ENCODE measurements around the gene CRNKL1.
A peak's percentile ranks its signal among the peaks of the same experiment; 100 is the strongest.

The CRNKL1 gene

DNA sequence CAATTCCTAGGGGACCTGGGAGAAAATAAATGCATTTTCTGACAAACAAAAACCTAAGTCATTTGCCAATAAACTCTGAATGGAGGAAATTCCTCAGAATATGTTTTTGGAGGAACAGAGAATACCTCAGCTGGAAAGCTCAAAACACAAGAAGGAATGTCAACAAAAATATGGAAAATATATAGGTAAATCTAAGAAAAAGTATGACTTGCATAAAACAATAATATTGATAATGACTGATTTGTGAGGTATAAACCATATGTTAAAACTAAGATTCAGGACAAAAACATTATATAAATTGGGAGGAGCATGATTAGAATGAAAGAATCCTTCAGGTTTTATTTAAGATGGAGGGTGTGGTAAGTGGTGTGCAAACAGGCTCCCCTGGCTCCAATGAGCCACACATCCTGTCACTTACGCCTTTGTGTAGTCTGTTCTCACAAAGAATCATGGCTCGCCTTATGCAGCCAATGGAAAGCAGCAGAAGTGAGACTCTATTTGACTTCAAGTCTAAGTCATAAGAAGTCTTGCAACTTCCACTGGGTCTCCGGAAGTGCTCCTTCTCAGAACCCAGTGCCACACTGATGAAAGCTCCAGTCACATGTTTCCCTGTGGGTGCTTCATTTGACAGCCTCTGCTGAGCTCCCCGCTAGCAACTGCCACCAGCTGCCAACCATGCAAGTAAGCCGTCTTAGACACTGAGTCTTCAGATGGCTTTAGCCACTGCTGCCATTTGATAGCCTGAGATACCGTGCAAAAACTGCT lies 8.2 kb upstream of the CRNKL1 start:
- no peak for DNase-seq

DNA sequence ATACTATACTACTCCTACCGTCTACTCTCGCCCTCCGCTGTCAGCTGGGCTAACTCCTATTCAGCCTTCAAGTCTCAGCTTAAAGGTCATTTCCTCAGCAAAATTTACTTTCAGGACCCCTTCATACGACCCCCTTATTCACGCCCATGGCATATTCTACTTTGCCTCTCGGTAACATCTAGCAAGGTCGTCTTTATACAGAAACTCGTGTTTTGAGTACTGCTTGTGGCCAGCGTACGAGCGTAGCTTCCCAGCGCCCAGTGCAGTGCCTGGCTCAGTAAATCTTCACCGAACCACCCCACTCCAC lies 546 bp downstream of the CRNKL1 start:
- no peak for DNase-seq

DNA sequence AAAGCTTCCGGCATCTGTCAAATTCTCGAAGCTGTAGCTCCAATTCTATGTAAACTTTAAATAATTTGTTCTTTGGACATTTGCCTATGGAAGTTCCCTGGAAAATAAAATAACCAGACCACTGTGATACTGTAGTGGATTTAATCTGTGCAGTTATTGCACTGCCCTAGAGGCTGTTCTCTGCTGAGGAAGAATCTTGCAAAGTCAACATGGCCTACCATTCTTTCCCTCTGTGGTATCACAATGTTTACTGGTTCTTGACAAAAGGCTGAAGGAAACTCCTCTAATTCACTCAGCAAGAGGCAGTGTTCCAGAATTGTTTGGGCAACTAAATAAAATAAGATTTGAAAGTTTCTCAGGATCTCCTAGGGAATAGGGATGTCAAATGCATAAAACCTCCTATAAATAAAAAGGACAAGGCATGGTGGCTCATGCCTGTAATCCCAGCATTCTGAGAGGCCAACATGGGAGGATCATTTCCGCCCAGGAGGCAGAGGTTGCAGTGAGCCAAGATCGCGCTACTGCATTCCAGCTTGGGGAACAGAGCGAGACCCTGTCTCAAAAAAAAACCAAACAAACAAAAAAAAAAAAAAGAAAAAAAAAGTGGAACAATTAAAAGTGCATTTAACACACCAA lies 12.4 kb downstream of the CRNKL1 start:
- no peak for DNase-seq

DNA sequence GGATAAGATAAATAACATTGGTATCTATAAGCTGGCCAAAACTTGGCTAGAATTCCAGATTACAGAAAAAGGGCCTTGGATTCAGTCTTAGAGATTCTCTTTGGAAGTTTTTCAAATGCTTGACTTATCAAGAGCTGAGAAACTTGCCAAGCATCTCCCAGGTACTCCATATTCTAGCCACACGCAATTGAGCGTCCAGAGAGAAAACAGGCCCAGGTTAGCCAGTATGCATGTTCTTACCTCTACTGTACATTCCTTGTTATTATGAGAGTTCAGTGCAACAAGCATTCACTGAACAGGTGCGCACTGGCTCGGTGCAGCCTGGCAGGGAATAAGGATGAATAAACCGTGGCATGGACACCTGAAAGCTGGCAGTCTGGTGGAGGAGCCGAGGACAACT lies 13.7 kb downstream of the CRNKL1 start:
- DNase-seq, result no peak

DNA sequence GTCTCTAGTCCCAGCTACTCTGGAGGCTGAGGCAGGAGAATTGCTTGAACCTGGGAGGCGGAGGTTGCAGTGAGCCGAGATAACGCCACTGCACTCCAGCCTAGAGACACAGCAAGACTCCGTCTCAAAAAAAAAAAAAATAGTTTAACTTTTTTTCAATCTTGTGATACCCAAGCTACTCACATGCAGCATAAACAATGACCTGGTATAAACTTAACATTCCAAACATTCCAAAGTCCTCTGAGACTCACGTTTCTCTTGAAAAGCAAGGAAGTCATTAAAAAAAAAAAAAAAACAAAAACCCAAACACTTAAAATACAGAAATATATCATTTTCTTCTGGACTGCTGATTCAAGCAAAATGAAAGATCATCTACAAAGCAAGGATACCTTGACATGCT lies 14.3 kb downstream of the CRNKL1 start:
- DNase-seq, result peak; percentile 31

DNA sequence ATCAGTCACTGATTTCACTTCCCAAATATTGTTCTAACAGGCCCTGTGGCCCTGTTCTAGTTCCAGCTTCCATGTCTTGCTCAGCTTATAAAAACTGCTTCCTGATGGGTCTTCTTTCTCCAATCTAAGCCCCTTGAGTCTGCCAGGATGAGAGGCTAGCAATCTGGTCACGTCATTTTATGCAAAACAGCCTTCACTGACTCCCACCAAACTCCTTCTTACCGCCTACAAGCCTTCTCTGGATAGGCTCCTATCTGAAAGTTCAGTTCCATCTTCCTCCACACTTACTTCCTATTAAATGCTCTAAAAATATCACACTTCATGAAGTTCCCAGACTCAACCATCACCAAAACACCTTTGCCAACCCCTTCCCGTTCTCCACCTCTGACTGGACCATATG lies 15.5 kb downstream of the CRNKL1 start:
- no peak for DNase-seq

DNA sequence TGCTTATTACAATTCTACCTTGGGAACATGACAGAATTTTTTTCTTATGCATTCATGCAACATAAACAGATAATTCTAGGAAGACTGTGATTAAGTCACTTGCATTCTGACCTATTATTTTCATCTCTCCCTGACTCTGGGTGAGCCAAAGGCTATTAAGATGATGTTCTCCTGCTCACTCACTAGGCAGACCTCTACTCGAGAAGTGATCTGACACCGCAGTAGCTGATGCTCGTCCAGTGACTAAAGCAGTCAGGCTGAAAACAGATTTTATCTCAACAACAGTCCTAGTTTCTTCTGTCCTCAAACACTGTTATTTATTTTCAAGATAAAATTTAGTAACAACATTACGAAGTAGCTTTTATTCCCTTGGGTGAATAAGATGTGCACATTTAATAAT lies 17.8 kb downstream of the CRNKL1 start:
- DNase-seq, result no peak

DNA sequence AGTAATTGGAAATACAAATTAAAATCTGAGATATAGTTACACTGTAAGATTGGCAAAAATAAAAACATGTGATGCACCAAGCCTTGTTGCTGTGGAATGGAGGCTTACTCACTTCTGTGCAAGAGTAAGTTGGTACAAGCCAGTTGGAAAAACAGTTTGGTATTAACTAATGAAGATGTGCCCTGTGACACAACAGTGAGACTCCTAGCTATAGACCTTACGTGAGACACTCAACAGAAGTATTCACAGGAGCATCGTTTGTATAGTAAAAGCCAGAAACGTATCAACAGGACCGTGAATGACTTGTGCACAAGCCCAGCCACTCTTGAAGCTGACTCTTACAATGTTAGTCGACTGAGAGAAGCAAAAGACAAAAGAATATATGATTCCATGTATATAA lies 20.5 kb downstream of the CRNKL1 start:
- no peak for DNase-seq

DNA sequence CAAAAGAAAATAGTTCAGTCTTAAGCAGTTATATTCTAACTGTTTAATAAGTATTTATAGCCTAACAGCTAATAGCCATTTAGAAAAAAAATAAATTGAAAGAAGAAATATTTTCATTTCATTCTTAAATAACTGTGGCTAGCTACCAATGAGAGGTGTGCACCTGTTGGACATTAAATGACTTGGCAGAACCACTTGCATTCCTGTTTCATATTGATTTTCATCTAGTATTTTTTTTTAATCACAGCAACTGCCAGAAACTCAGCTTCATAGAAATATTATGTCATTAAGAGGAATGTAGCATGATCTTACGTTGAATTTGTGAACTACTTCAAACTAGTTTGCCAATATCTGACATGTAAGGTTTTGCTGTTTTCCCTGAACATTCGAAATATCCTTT lies 25.0 kb downstream of the CRNKL1 start:
- no peak for DNase-seq

DNA sequence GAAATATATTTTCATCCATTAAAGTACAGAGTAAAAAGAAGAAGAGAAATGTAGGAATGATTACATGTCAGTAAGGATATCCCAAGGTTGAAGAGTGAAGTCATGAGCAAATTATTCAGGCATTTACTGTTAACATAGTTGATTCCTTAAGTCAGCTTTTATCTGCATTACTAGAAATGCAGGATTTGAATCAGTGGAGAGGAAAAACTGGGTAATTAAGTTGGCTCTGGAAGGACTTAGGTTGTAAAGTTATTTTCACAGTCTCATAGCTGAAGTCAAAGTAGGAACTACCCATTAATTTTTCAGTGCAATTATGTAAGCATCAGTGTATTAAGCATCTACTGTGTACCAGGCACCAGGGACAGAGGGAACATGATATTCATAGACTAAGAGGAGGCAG lies 27.3 kb downstream of the CRNKL1 start:
- DNase-seq, result peak; percentile 74

DNA sequence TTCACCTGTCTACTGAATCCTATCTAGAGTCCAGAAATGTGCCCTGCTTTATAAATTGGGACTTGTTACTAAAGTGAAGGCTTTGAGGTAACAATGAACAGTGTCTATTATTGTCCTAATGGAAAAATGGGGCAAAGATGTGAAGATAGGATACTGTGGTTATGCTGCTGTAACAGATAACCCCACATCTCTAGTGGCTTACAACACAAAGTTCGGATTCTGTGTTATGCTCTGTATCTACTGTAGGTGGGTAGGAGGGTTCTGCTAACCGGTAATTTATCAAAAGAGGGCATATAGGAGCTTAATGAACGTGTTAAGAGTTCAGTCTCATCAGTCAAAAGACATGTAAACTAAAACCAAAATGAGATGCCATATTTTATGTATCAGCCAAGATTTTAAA lies 28.9 kb downstream of the CRNKL1 start:
- no peak for DNase-seq

DNA sequence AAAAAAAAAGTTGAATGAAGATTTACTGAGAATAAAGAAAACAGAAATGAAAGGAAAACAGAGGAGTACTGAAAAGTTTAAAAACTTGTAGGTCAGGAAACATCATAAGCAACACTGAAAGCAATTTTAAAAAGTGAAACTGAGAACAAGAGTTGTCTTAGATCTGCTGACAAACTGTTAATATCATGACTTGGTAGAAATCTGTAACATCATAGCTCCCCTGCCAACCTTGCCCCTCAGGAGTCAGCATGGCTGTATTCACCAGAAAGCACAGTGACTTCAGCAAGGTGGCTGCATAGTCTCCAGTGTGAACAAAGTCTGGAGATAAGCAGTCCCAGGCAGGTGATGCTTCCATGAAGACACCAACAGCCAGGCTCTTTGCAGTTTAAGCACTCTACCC lies 29.8 kb downstream of the CRNKL1 start:
- DNase-seq, result no peak

DNA sequence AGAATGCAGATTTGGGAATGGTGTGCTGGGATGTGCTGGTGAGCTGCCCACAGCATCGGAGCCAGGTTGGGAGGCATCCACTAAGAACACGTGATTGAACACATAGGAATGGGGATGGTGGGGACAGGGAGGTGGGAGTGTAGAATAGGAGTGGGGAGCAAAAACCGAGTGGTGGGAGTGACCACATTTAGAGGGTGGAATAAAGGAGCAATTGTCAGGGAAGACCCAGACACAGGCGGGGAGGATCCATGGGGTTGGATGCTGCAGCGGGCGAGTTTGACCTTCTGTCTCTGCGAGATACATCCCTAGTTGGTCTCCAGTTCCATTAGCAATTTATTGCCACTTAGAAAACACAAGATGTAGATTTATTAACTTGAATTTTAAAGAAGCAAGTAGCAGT lies 30.4 kb downstream of the CRNKL1 start:
- DNase-seq, result no peak

DNA sequence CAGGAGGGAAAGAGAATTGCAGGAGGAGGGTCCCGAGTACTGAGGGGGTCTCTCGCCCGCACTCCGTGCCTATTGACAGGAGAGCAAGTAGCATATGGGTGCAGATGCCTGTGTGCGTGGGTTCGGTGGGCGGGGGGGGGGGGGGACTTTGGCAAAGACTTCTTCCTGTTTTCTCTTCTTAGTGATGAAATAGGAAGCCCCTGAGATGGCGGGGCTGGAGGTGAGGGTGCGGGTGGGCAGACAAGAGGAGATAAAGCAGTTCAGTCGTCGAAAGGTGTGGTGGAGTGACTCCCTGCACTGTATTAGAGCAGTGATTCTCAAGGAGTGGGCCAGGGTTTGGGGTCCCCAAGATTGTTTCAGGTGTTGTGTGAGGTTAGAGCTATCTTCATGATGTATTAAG lies 31.4 kb downstream of the CRNKL1 start:
- no peak for DNase-seq

DNA sequence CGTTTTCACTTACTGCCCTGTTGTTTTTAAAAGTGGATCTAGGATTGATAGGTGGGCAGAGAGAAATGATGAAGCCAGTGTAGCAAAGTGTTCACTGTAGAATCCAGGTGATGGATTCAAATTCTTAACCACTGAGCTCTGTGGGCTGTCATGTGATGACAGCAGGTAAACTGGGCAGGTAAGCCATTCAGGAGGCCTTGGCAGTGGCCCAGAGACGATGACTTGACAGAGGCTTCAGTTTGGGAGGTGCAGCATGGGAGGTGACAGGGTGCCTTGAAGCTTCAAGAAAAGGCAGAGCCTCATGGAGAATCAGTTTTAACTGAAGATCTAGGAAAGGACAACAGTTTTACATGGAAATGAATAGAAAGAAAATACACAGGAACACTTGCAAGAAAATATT lies 33.1 kb downstream of the CRNKL1 start:
- DNase-seq, result no peak

DNA sequence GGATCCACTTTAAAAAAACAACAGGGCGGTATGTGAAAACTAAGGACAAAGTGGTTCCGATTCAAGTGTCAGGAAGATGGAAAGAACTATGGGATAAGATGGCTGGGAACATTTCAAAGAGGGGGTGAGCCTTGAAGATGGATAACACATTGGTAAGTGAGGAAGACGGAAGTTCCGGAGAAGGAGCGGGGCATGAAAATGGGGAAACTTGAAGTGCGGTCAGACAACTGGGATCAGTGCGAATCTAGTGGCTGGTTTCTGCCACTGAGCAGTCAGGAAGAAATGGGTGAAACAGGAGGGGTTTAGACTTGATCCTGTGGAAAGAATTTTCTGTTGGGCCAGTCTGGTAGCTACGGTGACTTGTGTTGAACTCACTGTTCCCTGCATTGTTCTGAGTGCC lies 33.9 kb downstream of the CRNKL1 start:
- no peak for DNase-seq

DNA sequence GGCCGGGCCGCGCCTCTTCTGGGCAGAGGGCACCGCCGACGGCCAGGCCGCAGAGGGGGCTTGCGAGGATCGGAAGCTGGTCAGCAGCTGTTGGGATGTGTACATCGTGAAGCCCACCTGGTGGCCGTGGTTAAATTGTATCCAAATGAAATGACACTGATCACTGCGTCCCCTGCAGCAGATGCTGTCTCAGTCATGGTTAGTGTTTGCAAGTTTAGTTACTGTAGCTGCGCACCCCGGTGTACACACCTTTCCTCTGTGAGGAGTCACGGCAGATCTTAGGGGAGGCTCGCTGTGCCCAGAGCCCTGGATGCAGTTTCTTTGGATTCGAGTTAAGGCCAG lies 34.5 kb downstream of the CRNKL1 start:
- DNase-seq, result no peak

DNA sequence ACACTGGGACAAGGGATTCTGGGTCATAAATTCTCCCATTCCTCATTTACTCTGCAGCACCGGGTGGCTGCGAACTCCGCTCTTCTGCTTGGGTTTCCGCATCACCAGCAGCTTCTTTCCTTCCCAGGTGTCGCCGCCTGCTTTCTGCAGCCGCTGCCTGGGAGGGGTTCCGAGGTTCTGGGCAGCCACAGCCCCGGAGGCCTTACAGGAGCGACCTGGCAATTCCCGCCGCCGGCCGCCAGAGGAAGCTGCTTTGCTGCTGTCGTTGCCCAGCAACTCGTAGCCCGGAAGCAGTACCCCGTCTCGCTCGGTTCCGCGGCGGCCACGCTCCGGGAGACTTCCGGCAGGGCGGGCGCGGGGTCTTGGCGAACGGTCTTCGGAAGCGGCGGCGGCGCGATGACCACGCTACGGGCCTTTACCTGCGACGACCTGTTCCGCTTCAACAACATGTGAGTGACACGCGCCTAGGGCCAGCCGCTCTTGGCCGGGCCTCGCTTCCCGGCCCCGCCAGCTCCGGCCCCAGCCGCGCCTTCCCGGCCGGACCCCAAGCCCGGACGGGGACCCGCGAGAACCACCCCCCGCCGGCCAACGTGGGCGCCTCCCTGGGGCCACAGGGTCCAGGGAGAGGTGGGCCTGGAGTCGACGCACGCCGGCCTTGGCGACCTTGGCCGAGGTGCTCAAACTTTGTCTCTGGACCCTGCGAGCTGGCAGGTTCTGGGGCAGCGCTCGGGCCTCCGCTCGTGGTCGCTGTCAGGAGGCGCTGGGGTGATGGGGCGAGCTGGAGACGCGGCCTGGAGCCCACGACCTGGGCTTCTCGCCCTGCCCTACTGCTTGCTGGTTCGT lies 35.0 kb downstream of the CRNKL1 start, which contains the start of gene NAA20:
NAA20 (plus strand) TSS at position 362 of the 843 bp plus-strand sequence; CDS start at position 397, 35 bp downstream.
- peak; percentile 85 for DNase-seq

DNA sequence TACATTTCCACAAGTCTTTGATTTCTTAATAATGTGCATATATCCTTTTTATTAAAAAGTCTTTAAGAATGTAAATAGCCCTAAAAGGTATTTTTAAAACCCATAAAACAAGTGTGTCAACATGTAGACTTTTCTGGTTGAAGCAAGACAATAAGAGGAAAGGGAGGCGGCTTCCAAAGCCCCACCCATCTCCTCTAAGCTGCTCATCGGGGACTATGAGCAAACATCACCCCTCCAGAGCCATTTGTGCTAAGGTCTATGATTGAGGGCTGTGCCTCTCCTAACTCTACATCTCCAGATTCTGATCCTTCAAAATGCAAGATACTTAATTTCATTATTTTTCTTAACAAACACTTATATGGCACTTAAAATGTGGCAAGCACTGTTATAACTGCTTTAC lies 37.6 kb downstream of the CRNKL1 start:
- DNase-seq, result no peak

DNA sequence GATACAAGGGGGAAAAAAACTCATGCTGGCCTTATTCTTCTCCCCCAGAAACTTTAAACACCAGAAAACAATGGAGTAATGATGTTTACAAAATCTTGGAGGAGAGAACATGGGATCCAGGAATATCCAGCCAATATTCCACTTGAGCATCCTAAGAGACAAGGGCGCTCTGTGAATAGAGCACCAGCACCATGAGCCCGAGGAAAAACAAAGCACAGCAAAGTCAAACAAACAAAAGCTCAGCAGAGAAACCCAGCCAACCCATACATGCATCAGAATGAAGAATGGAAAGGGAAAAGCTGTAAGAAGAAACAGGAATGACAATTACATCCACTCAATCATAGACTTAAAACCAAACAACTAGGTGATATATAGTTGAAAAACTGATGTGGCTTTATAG lies 39.7 kb downstream of the CRNKL1 start:
- DNase-seq, result no peak

DNA sequence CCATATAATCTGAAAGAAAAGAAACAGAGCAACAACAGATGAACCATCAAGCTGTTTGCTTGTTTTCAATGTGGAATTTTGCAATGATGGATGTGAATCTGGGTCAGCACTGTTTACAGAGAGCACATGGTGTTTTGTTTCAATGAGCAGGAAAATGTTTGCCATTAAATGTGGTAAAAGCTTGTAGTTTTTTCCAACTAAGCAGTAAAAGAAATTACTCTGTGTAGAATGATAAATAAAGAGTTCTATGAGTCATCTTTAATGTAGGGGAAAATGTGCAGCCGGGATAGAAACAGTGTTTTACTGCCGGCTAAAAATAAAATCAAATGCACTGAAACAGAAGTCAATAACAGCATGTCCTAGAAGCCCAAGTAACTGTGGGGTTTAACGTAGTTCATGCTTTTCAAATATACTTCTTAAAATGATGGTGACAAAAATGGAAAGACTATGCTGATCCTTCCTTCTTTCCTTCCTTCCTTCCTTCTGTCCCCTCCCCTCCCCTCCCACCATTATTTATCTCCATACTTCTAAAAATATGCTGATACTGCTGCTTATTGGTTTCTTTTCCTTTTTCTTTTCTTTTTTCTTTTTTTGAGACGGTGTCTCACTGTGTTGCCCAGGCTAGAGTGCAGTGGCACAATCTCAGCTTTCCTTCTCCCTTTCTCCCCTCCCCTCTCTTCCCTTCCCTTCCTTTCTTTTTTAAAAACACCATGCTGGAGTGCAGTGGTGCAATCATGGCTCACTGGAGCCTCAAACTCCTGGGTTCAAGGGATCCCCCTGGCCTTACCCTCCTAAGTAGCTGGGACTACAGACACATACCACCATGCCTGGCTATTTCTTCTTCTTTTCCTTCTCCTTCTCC lies 41.4 kb downstream of the CRNKL1 start:
- peak; percentile 43 for DNase-seq

DNA sequence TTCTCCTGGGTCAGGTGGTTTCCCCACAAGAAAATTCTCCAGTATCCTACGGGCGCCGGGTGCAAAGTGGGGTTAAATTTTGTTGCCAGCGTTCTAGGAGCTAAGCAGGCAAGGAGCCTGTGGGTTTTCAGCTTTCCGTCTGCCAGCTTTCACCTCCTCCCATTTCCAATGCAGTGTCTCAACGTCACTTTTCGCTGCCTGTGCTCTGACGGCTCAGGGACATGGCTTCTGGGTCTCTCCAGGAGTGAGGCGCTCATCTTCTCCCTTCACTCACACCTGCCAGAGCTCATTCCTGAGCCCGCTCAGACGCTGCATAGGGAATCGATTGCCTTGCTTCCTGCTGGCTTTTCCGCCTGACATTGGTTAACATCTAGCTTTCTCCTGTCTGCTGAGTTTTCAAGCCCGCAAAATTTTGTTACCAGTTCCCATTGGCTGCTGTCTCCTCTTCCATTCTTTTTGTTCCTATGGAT lies 42.4 kb downstream of the CRNKL1 start:
- no peak for DNase-seq

DNA sequence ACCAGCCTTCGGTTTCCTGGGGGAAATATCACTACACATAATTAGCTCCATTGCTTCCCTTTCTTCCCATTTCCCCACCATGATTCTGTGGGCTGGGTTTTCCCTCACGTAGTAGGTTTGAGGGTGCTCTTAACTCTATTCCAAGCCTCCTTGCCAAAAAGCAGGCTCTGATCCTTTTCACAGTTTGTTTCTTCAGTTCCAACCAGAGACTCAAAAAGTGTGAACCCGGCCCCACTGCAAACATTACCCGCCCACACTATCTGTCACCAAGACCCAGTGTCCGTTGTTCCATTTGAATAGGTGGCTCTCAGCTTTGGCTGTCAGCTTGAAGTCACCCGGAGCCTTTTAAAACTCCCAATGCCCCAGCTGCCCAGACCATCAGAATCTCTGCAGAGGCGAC lies 46.9 kb downstream of the CRNKL1 start:
- DNase-seq, result no peak
